ENCODE data around the gene P4HB. TPM values are rescaled to one million over a fixed set of nuclear protein-coding genes. Genes with fewer than 3 reads are reported as not detected.

Gene P4HB
- total and polyA plus RNA-seq, 2 experiments from 2014 or later = 206 to 620 TPM

DNA sequence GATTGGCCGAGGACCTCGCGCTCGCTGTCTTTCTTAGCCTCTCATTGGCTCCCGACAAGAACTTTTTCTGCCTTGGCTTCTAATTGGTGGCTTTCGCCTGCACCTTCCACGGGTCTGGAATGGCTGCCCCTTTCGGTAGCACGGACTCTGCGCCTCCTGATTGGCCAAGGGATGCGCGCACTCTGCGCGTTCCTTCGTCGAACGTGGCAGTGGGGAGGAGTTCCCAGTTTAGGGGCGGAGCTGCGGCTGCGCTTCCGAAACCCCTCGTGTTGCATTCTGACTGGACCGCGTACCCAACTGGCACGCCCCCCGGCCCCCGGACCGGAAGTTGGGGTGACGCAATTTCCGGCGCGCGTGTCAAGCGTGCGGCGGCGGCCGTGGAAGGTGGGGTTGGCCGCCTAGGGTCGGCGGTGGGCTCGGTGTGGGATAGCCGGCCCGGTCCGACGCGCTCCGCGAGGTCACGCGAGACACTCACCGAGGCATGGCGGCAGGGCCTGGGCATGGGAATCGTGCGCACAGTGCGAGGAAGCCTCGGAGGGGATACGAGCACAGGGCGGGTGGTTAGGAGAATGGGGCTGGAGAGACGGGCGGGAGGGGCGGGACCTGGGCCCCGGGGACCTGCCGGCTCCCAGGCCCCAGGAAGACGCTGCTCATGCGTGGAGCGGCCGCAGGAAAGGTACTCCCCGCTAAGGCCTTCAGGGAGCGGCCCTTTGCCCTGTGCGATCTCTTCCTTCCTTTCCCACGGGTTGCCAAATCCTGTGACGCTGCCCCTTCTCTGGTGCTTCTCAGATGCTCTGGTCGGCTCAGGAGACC, 627 bp upstream of the P4HB start:
- peak; percentile 91 for ATAC-seq
- TF ChIP-seq EZH2phosphoT487 (IDR thresholded peaks at IDR 0.05; ENCODE audit: unreplicated experiment) (no peak), POLR2AphosphoS5 (IDR thresholded peaks at IDR 0.05; ENCODE audit: low read depth) (peak; percentile 97), ZNF331 (CRISPR knock-in tag; IDR thresholded peaks at IDR 0.05; ENCODE audit: low read depth) (0 out of 2 replicates have a peak, but pooled peaks have one; percentile 42), CREB1 (CRISPR knock-in tag; IDR thresholded peaks at IDR 0.05; ENCODE audit: low read depth) (peak; percentile 91), ZNF114 (CRISPR knock-in tag; IDR thresholded peaks at IDR 0.05) (peak; percentile 100), EZH2 (IDR thresholded peaks at IDR 0.05; ENCODE audit: low read depth, unreplicated experiment) (no peak), JUNB (IDR thresholded peaks at IDR 0.05; ENCODE audit: unreplicated experiment) (no peak)
- TF ChIP-seq, protein P1, sequence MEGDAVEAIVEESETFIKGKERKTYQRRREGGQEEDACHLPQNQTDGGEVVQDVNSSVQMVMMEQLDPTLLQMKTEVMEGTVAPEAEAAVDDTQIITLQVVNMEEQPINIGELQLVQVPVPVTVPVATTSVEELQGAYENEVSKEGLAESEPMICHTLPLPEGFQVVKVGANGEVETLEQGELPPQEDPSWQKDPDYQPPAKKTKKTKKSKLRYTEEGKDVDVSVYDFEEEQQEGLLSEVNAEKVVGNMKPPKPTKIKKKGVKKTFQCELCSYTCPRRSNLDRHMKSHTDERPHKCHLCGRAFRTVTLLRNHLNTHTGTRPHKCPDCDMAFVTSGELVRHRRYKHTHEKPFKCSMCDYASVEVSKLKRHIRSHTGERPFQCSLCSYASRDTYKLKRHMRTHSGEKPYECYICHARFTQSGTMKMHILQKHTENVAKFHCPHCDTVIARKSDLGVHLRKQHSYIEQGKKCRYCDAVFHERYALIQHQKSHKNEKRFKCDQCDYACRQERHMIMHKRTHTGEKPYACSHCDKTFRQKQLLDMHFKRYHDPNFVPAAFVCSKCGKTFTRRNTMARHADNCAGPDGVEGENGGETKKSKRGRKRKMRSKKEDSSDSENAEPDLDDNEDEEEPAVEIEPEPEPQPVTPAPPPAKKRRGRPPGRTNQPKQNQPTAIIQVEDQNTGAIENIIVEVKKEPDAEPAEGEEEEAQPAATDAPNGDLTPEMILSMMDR (conservative IDR thresholded peaks at IDR 0.05; ENCODE audit: low read depth in 2 of 2) = no peak
- TF ChIP-seq, protein P2, sequence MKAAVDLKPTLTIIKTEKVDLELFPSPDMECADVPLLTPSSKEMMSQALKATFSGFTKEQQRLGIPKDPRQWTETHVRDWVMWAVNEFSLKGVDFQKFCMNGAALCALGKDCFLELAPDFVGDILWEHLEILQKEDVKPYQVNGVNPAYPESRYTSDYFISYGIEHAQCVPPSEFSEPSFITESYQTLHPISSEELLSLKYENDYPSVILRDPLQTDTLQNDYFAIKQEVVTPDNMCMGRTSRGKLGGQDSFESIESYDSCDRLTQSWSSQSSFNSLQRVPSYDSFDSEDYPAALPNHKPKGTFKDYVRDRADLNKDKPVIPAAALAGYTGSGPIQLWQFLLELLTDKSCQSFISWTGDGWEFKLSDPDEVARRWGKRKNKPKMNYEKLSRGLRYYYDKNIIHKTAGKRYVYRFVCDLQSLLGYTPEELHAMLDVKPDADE (IDR thresholded peaks at IDR 0.05) = peak; percentile 66
- peak; percentile 100 for DNase-seq (ENCODE audit: low spot score)
- peak overlapping the region; percentile 93 for H3K4me2 ChIP-seq
- peaks cover 24% of the 10 kb centered on the region for H3K27me3 Mint-ChIP-seq (ENCODE audit: insufficient read depth, low read depth, poor library complexity)
- H3K9me3 Mint-ChIP-seq = peaks cover 2% of the 10 kb centered on the region; the same call in 1 of the 3 replicates
- peaks cover 6% of the 10 kb centered on the region; the same call in 1 of the 2 replicates for H3K36me3 ChIP-seq (ENCODE audit: insufficient read depth)
- H3K4me1 ChIP-seq (ENCODE audit: insufficient read depth) = peaks cover 13% of the 10 kb centered on the region
- peak overlapping the region; percentile 94 for H3K4me3 ChIP-seq
- no peak overlapping the region for H2AFZ ChIP-seq
- peaks cover 72% of the 10 kb centered on the region for H3K79me2 ChIP-seq (replicated peaks; ENCODE audit: insufficient read depth)
- peaks cover 52% of the 10 kb centered on the region for H3F3A ChIP-seq (replicated peaks; ENCODE audit: low read depth)
- H3K9me2 ChIP-seq (ENCODE audit: insufficient read depth) = no peaks in the 10 kb centered on the region
- H3K27me3 ChIP-seq (ENCODE audit: insufficient read depth) = no peaks in the 10 kb centered on the region
- H3K36me3 Mint-ChIP-seq (ENCODE audit: low read depth) = peaks cover 49% of the 10 kb centered on the region
- H4K20me1 ChIP-seq (replicated peaks; ENCODE audit: insufficient read depth) = peaks cover 40% of the 10 kb centered on the region
- peak overlapping the region; percentile 98 for H3K27ac Mint-ChIP-seq
- peak overlapping the region; percentile 95 for H3K4me3 Mint-ChIP-seq
- peaks cover 14% of the 10 kb centered on the region for H3K4me1 Mint-ChIP-seq
- H3K27ac ChIP-seq (ENCODE audit: low read depth) = 0 out of 2 replicates have a peak overlapping the region, but pooled peaks have one; percentile 40

DNA sequence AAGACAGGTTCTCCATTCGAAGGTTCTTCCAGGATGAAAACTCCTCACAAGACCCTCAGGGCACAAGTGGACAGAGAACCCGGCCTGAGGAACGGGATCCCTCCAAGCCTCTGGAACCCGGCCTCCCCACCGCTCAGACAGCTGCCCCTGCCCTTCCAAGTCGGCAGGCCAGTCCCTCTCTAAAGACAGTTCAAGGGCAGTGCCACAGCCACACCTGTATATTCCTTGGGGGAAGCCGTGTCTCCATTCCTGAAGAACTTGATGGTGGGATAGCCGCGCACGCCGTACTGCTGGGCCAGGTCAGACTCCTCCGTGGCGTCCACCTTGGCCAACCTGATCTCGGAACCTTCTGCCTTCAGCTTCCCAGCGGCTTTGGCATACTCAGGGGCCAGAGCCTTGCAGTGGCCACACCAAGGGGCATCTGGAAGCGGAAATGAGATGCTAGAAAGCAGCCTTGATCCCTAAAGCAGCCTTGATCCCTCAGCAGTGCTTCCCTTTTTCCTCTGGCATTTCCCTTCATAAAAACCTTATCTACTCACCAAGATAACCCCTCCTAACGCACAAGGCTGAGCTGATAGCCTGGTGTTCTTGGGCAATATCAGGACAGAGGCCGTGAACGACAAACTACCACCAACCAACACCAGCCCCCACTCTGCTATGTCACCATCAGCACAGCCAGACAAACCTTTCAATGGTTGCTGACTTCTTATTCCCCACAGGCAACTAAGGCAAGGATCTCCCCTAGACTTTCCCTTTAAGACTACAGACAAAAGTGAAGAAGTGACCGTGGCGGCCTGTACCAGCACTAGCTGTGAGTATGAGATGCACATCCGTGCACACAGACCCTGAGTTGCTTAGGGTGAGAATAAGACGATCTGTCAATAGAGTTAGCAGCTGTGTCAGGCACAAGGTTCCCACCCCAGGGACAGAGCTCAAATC, 1.1 kb downstream of the P4HB start:
- Histone ChIP-seq H3K4me3 (peak overlapping the region; percentile 88), H3K36me3 (ENCODE audit: insufficient read depth) (peaks cover 1% of the 10 kb centered on the region), H3K9me2 (ENCODE audit: insufficient read depth) (no peaks in the 10 kb centered on the region), H3K4me2 (peak overlapping the region; percentile 97), H2AFZ (no peak overlapping the region), H3K4me1 (ENCODE audit: insufficient read depth) (peaks cover 13% of the 10 kb centered on the region), H3K79me2 (replicated peaks; ENCODE audit: insufficient read depth) (peaks cover 67% of the 10 kb centered on the region), H3F3A (replicated peaks; ENCODE audit: low read depth) (peaks cover 41% of the 10 kb centered on the region), H3K27me3 (ENCODE audit: insufficient read depth) (no peaks in the 10 kb centered on the region), H4K20me1 (replicated peaks; ENCODE audit: insufficient read depth) (peaks cover 34% of the 10 kb centered on the region), H3K27ac (ENCODE audit: low read depth) (peak overlapping the region; percentile 86)
- peak overlapping the region; percentile 51 for H3K27ac Mint-ChIP-seq
- peaks cover 2% of the 10 kb centered on the region; the same call in 2 of the 3 replicates for H3K9me3 Mint-ChIP-seq
- ATAC-seq (no peak), DNase-seq (ENCODE audit: low spot score) (no peak)
- H3K4me3 Mint-ChIP-seq = peak overlapping the region; percentile 88
- H3K4me1 Mint-ChIP-seq = peaks cover 14% of the 10 kb centered on the region
- peaks cover 62% of the 10 kb centered on the region for H3K36me3 Mint-ChIP-seq (ENCODE audit: low read depth)
- H3K27me3 Mint-ChIP-seq (ENCODE audit: insufficient read depth, low read depth, poor library complexity) = peaks cover 21% of the 10 kb centered on the region
- TF ChIP-seq EZH2 (IDR thresholded peaks at IDR 0.05; ENCODE audit: low read depth, unreplicated experiment) = no peak

Measured in GM23338 (cell line).